ENCODE data around the gene NT5E.

NT5E gene

DNA sequence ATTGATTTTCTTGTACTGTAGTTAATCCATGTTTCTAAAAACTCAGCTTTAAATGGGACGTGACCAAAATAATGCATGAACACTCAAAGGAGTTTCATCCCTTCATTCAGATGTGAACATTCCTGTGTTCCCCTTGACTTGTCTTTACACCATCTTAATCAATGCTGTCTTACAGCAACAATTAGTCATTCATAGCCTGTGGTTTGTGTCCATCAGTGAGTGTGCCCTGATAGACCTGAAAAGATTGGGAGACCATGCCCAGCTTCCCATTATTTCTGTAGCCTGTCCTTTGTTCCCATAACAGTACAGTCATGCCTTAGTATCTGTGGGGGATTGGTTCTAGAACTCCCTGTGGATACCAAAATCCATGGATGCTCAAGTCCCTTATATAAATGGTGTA, 23.9 kb downstream of the NT5E start:
- Histone ChIP-seq H3K36me3 (ENCODE audit: control insufficient read depth in 2 of 2, insufficient read depth in 1 of 2, low read length in 2 of 2) (no peaks in the 10 kb centered on the region), H3K4me3 (ENCODE audit: low read depth, low read length) (no peak overlapping the region), H3K4me1 (ENCODE audit: control insufficient read depth, insufficient read depth, low read length) (no peaks in the 10 kb centered on the region), H3K27ac (ENCODE audit: extremely low read depth, low read depth, low read length) (no peak overlapping the region), H3K9me3 (ENCODE audit: control insufficient read depth, insufficient read depth, low read depth, low read length) (no peaks in the 10 kb centered on the region)
- ChIA-PET POLR2A (no interaction called here), CTCF (interaction anchor here (1.1 to 3.9 kb wide), 2 partner anchors 10 to 119 kb away, joined by 6 to 45 read pairs; no protein-coding TSS in a partner anchor)
- TF ChIP-seq, protein P1, sequence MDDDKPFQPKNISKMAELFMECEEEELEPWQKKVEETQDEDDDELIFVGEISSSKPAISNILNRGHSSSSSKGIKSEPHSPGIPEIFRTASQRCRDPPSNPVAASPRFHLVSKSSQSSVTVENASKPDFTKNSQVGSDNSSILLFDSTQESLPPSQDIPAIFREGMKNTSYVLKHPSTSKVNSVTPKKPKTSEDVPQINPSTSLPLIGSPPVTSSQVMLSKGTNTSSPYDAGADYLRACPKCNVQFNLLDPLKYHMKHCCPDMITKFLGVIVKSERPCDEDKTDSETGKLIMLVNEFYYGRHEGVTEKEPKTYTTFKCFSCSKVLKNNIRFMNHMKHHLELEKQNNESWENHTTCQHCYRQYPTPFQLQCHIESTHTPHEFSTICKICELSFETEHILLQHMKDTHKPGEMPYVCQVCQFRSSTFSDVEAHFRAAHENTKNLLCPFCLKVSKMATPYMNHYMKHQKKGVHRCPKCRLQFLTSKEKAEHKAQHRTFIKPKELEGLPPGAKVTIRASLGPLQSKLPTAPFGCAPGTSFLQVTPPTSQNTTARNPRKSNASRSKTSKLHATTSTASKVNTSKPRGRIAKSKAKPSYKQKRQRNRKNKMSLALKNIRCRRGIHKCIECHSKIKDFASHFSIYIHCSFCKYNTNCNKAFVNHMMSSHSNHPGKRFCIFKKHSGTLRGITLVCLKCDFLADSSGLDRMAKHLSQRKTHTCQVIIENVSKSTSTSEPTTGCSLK (tag by site-specific recombination; IDR thresholded peaks at IDR 0.05): no peak
- TF ChIP-seq ZBTB1 (tag by site-specific recombination; IDR thresholded peaks at IDR 0.05) (no peak), YY1 (tag by site-specific recombination; IDR thresholded peaks at IDR 0.05) (no peak), SETDB1 (IDR thresholded peaks at IDR 0.05; ENCODE audit: insufficient read length, low read length) (no peak), ZNF510 (tag by site-specific recombination; IDR thresholded peaks at IDR 0.05; ENCODE audit: insufficient replicate concordance) (no peak), ZNF394 (tag by site-specific recombination; IDR thresholded peaks at IDR 0.05; ENCODE audit: borderline replicate concordance) (no peak), ZNF214 (tag by site-specific recombination; IDR thresholded peaks at IDR 0.05; ENCODE audit: borderline replicate concordance) (no peak), ZNF664 (tag by site-specific recombination; IDR thresholded peaks at IDR 0.05) (no peak), ZFP3 (tag by site-specific recombination; IDR thresholded peaks at IDR 0.05; ENCODE audit: low read depth) (no peak), WT1 (tag by site-specific recombination; IDR thresholded peaks at IDR 0.05) (no peak), SALL2 (tag by site-specific recombination; IDR thresholded peaks at IDR 0.05; ENCODE audit: borderline replicate concordance) (no peak)

DNA sequence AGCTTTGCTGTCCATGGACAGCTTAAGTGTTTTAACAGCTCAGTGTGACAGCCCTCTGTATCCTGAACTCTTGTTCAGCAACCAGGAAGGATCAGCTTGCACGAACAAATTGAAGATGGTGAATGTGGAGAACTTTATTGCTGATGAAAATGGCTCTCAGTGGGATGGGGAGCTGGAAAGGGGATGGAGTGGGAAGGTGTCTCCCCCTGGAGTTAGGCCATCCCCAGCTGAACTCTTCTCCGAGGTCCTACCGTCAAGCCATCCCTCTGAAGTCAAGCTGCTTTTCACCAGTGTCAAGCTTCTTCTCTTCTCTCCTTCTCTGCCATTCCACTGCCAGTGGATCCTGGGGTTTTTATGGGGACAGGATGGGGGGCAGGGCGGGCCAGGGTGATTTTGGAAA, 26.6 kb downstream of the NT5E start:
- CTCF ChIA-PET: interaction anchor here (0.6 to 10.0 kb wide), 3 partner anchors 61 to 1053 kb away, joined by 3 to 179 read pairs (median 11); no protein-coding TSS in a partner anchor
- Histone ChIP-seq H3K27ac (ENCODE audit: extremely low read depth, low read depth, low read length) (no peak overlapping the region), H3K36me3 (ENCODE audit: control insufficient read depth in 2 of 2, insufficient read depth in 1 of 2, low read length in 2 of 2) (no peaks in the 10 kb centered on the region), H3K4me3 (ENCODE audit: low read depth, low read length) (no peak overlapping the region), H3K9me3 (ENCODE audit: control insufficient read depth, insufficient read depth, low read depth, low read length) (no peaks in the 10 kb centered on the region), H3K4me1 (ENCODE audit: control insufficient read depth, insufficient read depth, low read length) (no peaks in the 10 kb centered on the region)
- POLR2A ChIA-PET: no interaction called here
- no peak for TF ChIP-seq ZXDB (tag by site-specific recombination; IDR thresholded peaks at IDR 0.05)
- no peak for TF ChIP-seq ZNF670 (tag by site-specific recombination; IDR thresholded peaks at IDR 0.05; ENCODE audit: low read depth)
- TF ChIP-seq ZNF596 (tag by site-specific recombination; IDR thresholded peaks at IDR 0.05): no peak
- TF ChIP-seq ZNF324 (tag by site-specific recombination; IDR thresholded peaks at IDR 0.05): no peak
- TF ChIP-seq INSM2 (tag by site-specific recombination; IDR thresholded peaks at IDR 0.05): no peak
- no peak for TF ChIP-seq PRDM10 (tag by site-specific recombination; IDR thresholded peaks at IDR 0.05)
- TF ChIP-seq SETDB1 (IDR thresholded peaks at IDR 0.05; ENCODE audit: insufficient read length, low read length): no peak
- no peak for TF ChIP-seq IKZF3 (tag by site-specific recombination; IDR thresholded peaks at IDR 0.05)
- TF ChIP-seq ZNF37A (tag by site-specific recombination; IDR thresholded peaks at IDR 0.05): no peak
- no peak for TF ChIP-seq ZNF140 (tag by site-specific recombination; IDR thresholded peaks at IDR 0.05)
- no peak for TF ChIP-seq ZNF302 (tag by site-specific recombination; IDR thresholded peaks at IDR 0.05; ENCODE audit: low read depth)
- TF ChIP-seq ZNF510 (tag by site-specific recombination; IDR thresholded peaks at IDR 0.05; ENCODE audit: insufficient replicate concordance): no peak
- no peak for TF ChIP-seq ZNF24 (tag by site-specific recombination; IDR thresholded peaks at IDR 0.05)
- TF ChIP-seq ZNF335 (tag by site-specific recombination; conservative IDR thresholded peaks at IDR 0.05): no peak
- TF ChIP-seq ZNF394 (tag by site-specific recombination; IDR thresholded peaks at IDR 0.05; ENCODE audit: borderline replicate concordance): no peak
